ENCODE measurements around the gene USP6NL.

- no peak for TF ChIP-seq CTCF (IDR thresholded peaks at IDR 0.05)
- TF ChIP-seq POLR2A (IDR thresholded peaks at IDR 0.05): no peak
These were observed 129.1 kb downstream of the USP6NL start for GRCh38 chr10:11482306-11482705.

All from testis (tissue), 2 donors.